Measurements from ENCODE around the gene SEC14L2. TPM values are rescaled to one million over a fixed set of nuclear protein-coding genes. Genes with fewer than 3 reads are reported as not detected.

The SEC14L2 gene
- total and polyA plus RNA-seq, 4 donors, result 6.5 to 110 (median 49.6) TPM

- WGBS, result 95% methylated on average over 3 of the region's 3 CpGs
- Histone ChIP-seq H3K9ac (ENCODE audit: low read depth in 1 of 2, low read length in 2 of 2) (no peak overlapping the region), H3K36me3 (ENCODE audit: control insufficient read depth in 4 of 4, insufficient read depth in 3 of 4, low read depth in 1 of 4, low read length in 3 of 4) (peaks cover 18 to 54% (median 36%) of the 10 kb centered on the region in 4 donors), H3K27ac (ENCODE audit: low read depth in 1 of 2, low read length in 2 of 2) (no peak overlapping the region), H3K9me3 (ENCODE audit: control insufficient read depth in 4 of 4, low read length in 3 of 4) (no peaks in the 10 kb centered on the region), H3K4me1 (ENCODE audit: control insufficient read depth in 4 of 4, insufficient read depth in 4 of 4, low read length in 3 of 4) (peaks cover 6 to 27% (median 22%) of the 10 kb centered on the region in 4 donors), H3K4me3 (ENCODE audit: low read depth in 1 of 3, low read length in 3 of 3) (no peak overlapping the region), H3K27me3 (ENCODE audit: control insufficient read depth in 4 of 4, insufficient read depth in 4 of 4, low read length in 3 of 4) (no peaks in the 10 kb centered on the region)
- DNase-seq (ENCODE audit: low spot score), result no peak
- no peak for TF ChIP-seq FOXA2 (IDR thresholded peaks at IDR 0.05)
- no peak for TF ChIP-seq RXRA (IDR thresholded peaks at IDR 0.05)
- no peak for TF ChIP-seq ZBTB33 (IDR thresholded peaks at IDR 0.05)
- TF ChIP-seq RAD21 (IDR thresholded peaks at IDR 0.05), result no peak
- no peak for TF ChIP-seq GABPA (IDR thresholded peaks at IDR 0.05 in 1 of 2, conservative IDR thresholded peaks at IDR 0.05 in 1 of 2)
- no peak for TF ChIP-seq SP1 (IDR thresholded peaks at IDR 0.05)
- TF ChIP-seq HNF4A (conservative IDR thresholded peaks at IDR 0.05), result no peak
- TF ChIP-seq YY1 (IDR thresholded peaks at IDR 0.05), result no peak
- TF ChIP-seq EGR1 (IDR thresholded peaks at IDR 0.05; ENCODE audit: low read depth in 2 of 2), result no peak
- TF ChIP-seq, protein P1, sequence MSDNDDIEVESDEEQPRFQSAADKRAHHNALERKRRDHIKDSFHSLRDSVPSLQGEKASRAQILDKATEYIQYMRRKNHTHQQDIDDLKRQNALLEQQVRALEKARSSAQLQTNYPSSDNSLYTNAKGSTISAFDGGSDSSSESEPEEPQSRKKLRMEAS (IDR thresholded peaks at IDR 0.05), result no peak
- TF ChIP-seq HNF4G (IDR thresholded peaks at IDR 0.05), result no peak
- TF ChIP-seq REST (IDR thresholded peaks at IDR 0.05), result no peak
- no peak for TF ChIP-seq TAF1 (conservative IDR thresholded peaks at IDR 0.05)
- no peak for TF ChIP-seq JUND (IDR thresholded peaks at IDR 0.05)
- no peak for TF ChIP-seq NR2F2 (IDR thresholded peaks at IDR 0.05)
- no peak for TF ChIP-seq FOXA1 (IDR thresholded peaks at IDR 0.05)
- no peak for TF ChIP-seq CTCF (IDR thresholded peaks at IDR 0.05; ENCODE audit: low read depth, low read length, missing input control)
- TF ChIP-seq, protein P2, sequence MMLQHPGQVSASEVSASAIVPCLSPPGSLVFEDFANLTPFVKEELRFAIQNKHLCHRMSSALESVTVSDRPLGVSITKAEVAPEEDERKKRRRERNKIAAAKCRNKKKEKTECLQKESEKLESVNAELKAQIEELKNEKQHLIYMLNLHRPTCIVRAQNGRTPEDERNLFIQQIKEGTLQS (IDR thresholded peaks at IDR 0.05), result no peak
Observed at GRCh38 chr22:30351226-30351625, 45.6 kb upstream of the SEC14L2 start.
